HG03139 (cell line): ENCODE measurements around the gene NLRC3.

Experiments
- ATAC-seq: cut with Tn5 transposase; IDR thresholded peaks from one replicate; pipeline ENCODE4 v1.9.1; 2021; ENCODE audit not compliant: unreplicated experiment

NLRC3 gene

GRCh38 chr16:3580251-3580651, 3.0 kb upstream of the NLRC3 start:
- no peak for ATAC-seq

DNA sequence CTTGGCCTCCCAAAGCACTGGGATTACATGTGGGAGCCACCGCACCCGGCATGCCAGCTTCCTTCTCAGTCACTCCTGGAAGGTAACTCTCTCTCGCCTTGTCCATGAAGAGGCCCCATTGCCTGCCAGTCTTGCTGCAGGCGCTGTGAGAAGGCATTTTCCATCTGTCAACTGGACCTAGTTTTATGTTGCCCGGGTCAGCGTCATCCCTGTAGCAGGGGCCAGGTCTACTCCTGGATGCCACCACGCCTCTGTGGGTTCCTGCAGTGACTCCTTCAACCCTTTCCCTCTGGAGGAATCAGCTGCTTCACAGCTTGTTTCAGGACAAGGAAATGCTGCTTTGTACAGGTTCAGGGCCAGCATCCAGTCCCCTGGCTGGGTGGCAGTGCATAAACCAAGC, 2.6 kb upstream of the NLRC3 start:
- ATAC-seq = no peak

DNA sequence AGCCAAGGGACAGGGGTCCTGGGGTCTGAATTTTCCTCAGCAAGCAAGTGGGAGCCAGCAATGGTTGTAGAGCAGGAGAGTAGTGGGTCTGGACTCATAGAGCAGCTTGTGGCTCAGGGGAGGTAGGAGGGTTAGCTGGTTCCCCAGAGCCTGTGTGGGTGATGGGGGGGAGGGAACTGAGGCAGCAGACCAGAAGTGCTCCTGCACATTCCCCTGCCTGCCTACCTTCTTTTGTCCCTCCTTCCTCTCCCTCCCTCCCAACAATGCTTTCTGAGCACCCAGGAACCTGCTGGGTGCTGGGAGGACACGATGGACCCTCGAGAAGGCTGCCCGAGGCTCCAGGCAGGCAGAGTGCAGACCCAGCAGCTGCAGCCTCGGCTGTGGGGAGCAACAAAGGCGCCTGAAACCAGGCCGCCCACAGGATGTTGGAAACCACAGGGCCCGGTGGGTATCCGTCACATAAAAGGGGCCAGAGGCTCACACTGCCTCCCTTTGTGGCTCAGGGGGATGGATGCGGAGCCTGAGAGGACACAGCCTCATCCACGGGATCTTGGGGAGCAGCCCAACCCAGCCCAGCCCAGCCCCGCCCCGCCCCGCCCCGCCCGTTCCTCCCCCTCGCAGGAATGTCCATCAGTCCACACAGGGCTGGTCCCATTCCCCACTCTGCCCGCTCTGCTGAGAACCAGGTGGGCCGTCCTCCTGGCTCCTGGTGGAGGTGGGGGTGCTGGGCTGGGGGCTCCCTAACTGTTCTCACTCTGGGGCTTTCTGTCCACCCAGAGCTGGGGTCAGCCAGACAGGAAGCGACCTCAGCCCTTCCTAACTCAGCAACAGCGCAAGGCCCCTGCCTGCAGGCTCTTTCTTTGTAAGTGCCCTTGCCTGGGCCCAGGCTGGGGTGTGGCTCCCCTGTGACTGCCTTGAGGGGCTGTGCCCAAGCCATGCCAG, 1.7 kb upstream of the NLRC3 start:
- ATAC-seq = peak; percentile 57

DNA sequence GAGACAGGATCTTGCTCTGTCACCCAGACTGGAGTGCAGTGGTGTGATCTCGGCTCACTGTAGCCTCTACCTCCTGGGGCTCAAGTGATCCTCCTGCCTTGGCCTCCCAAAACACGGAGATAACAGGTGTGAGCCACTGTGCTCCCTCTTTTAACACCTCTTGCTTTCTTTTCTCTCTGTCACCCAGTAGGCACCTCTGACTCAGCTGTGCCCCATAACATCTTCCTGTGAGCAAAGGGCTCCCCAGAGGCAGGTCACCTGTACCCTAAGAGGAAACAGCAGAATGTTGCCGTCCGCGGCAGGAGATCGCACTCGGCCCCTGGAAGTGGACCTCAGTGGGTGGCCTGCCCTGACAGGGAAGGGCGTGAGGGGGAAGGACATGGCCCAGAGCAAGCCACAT, 918 bp upstream of the NLRC3 start:
- ATAC-seq = no peak

DNA sequence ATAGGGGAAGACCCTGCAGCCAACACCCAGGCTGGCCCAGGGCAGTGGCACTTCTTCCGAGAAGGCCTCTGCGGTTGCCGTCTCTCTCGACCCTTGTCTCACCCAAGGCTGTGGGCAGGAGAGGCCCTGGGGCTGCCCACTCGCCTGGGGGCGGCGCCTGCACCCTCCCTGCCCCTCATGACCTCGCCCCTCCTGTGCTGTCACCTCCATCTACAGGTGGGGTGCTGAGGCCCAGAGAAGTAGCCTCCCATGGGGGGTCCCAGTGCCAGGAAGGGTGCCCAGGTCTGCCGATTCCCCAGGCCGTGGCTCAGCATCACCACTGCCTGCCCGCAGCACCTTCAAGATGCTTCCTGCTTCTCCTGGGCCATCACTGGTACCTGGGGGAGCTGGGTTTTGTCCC, 992 bp downstream of the NLRC3 start:
- no peak for ATAC-seq

DNA sequence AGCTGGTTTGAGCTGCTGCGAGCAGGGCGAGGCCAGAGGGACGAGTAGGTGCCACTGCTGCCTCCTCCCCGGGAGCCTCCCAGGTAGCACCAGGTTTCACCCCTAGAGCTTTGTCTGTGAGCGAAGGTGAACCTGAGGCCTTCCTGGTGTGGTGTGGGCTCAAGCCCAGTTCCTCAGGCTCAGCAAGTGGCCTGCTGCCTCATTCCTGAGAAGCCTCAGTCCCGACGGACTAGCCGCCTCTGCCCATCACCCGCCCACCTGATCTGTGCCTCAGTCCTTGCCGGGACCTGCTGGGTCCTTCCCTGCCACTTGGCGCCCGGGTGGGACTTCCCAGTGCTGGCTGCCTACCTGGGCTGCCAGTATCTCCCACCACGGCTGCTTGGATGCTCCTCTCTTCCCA, 1.7 kb downstream of the NLRC3 start:
- ATAC-seq = no peak

DNA sequence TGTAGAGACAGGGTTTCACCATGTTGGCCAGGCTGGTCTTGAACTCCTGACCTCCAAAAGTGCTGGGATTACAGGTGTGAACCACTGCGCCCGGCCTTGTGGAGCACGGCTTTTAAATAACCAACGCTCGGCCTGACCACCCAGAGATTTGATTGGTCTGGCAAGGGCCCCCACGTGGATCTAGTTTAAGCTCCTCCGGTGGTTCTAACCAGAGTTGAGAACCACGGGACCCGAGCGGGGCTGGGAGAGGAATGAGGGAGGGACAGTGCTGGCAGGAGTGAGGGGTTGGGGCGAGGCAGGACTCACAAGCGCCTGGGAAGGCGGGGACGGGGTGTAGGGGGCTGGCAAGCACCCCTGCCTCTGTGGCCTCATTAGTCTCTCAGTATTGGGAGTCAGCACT, 3.0 kb downstream of the NLRC3 start:
- ATAC-seq = no peak

DNA sequence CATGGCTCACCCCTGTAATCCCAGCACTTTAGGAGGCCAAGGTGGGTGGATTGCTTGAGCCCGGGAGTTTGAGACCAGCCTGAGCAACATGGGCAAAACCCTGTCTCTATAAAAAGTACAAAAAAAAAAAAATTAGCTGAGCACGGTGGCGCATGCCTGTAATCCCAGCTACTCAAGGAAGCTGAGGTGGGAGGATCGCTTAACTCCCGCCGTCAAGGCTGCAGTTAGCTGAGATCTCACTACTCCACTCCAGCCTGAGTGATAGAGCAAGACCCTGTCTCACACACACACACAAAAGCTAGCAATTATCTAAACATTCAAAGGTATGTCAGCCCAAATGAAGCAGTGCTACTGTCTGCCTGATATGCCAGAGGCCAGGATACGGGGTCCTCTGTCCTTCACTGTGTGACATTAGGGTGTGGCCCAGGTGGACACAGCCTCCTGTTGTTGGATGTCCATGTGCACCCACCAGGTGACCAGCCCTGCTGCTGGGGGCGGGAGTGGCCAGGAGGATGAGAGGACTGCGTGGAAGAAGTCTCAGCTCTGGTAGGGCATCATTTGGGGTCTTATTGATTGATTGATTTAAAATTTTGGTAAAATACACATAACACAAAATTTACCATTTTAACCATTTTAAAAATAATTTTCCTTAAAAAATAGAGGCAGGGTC, 3.9 kb downstream of the NLRC3 start:
- no peak for ATAC-seq

DNA sequence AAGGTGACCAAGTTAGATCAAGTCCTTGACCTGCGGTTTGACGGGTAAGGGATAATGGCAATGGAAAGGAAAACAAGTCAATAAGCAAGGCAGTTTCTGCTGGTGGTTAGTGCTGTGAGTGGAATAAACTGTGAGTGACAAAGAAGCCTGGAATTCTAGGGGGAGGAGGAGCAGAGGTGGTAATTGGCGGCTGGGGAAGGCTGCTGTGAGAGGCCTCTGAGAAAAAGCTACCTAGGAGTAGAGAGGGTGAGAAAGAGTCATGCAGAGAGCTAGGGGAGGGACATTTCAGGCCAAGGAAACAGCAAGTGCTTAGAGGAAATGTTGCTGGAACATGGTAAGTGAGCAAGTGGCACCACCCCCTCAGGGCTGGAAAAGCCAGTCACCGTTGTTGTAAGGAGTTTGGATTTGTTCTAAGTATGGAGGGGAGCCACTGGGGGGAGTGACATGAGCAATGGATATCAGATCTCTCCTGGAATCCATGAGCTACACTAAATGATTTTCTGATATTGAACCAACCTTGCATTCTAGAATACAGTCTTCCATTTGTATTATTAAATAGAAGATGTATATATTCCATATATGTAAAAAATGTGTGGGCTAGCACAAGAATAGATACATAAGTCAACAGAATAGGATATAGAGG, 6.7 kb downstream of the NLRC3 start:
- no peak for ATAC-seq

DNA sequence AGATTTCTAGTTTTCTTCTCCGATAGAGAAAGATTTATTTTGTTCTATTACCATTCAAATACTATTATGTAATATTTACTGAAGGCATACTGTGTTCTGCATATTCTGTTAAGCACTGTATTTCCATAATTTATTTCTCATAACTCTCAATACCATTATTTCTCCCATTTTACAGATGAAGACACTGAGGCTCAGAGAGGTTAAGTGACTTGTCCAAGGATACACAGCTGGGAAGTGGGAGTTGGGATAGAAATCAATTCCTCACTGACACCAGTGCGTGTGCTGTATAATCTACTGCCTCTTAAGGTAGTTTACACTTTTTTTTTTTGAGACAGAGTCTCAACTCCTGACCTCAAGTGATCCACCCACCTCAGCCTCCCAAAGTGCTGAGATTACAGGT, 7.4 kb downstream of the NLRC3 start:
- no peak for ATAC-seq

GRCh38 chr16:3566990-3567389, 10.2 kb downstream of the NLRC3 start:
- ATAC-seq = no peak

GRCh38 chr16:3564889-3565141, 12.4 kb downstream of the NLRC3 start:
- no peak for ATAC-seq

DNA sequence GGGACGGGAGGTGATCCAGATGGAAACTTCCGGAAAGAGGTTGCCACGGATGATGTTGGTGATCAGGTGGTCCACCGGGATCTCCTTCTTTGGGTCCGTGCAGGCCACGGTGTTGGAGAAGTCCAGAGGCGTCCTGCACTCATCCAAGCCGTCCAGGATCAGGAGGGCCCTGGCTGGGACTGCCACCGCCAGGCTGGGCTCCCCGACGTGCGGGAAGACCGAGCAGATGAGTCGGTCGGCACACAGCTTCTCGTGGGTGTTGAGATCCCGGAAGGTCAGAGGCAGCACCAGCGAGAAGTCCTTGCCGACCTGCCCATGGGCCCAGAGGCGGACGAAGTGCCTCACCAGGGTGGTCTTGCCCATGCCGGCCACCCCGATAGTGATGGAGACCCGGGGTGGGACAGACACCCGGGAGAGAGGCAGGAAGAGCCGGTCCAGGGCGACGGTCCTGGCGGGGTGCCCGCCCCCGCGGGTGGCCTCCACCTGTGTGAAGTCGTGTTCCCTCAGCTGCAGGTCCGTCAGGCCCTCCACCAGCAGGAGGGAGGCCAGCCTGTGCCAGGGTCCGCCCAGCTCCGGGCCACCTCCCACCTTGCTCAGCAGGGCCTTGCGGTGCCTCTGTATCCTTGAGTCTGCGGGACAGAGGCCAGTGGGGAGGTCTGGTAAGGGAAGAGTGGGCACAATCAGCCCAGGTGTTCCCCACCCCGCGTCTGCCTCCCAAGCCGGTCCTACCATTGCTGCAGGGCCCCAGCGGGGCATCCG, 12.9 kb downstream of the NLRC3 start:
- ATAC-seq = no peak

- no peak for ATAC-seq
These were observed 14.2 kb downstream of the NLRC3 start for GRCh38 chr16:3562914-3563480.

DNA sequence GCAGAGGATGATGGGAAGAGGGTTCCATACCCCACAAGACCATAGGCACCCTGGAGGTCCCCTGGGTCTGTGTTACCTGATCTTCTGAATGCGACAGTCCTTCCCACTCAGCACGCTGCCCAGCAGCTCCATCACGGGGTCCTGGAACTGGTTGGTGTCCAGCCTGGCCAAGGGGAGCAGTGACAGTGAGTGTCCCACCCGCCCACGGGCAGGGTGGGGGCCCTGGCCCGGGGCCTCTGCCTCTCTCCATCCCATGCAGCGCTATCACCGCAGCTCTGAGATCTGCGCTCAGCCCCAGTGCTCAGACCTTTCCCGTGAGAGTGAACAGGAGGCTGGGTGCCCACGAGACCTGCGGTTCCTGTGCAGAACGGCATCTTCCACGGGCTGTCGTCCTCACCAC, 15.6 kb downstream of the NLRC3 start:
- no peak for ATAC-seq

GRCh38 chr16:3554351-3554928, 22.8 kb downstream of the NLRC3 start:
- ATAC-seq = no peak

DNA sequence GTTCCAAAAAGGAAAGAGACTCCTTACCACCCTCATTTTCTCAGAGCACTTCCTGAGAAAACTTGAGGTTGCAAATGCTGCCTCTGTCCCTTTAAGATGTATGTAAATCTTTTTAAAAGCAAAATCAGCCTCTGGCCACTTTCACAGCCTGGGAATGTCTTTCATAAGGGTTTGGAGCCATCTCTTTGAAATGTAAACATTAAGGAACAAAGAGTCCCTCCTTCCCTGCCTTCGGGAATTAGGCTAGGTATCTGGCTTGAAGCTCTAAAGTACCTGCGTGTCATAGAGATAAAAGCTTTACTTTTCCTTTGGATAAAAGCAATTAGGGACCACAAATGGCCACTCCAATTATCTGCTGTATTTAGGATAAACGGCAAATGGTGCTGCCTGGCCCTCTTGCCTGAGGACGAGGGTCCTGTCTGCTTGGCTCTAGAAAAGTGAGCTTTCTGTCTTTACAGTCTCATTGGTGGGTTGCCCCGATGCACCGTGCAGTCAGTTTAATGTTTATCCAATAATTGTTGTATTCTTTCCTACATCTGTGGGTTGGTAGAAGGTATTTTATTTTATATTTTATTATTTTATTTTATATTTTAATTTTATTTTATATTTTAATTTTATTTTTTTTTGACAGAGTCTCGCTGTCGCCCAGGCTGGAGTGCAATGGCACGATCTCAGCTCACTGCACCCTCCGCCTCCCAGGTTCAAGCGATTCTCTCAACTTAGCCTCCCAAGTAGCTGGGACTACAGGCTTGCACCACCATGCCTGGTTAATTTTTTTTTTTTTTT, 23.9 kb downstream of the NLRC3 start:
- ATAC-seq = no peak

DNA sequence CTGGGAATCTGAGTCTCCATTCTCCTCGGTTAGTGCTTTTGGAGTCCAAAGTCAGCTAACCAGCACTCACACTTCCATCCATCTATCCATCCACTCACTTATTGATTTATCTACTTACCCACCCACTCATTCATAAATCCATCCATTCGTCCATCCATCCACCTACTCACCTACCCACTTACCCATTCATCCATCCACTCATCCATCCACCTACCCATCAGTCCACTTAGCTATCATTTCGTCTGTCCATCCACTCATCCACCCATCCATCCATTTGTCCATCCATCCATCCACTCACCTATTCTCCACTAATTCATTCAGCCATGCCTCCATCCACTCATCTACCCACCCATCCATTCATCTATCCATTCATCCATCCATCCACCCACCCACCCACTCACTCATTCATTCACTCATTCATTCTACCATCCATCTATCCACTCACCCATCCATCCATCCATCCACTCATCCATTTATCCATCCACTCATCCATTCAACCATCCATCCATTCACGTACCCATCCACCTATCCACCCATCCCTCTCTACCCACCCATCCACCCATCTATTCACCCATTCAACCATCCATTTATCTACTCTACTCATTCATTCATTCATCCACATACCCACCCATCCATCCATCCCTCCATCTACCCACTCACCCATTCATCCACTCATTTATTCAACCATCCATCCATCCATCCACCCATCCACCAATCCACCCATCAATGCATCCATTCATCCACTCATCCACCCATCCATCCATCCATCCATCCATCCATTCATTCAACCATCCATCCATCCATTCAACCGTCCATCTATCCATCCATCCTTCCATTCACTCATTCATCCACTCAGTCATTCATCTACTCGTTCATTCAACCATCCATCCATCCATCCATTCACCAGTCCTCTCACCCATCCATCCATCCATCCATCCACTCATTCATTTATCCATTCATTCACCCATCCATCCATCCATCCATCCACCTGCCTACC, 26.1 kb downstream of the NLRC3 start:
- no peak for ATAC-seq

DNA sequence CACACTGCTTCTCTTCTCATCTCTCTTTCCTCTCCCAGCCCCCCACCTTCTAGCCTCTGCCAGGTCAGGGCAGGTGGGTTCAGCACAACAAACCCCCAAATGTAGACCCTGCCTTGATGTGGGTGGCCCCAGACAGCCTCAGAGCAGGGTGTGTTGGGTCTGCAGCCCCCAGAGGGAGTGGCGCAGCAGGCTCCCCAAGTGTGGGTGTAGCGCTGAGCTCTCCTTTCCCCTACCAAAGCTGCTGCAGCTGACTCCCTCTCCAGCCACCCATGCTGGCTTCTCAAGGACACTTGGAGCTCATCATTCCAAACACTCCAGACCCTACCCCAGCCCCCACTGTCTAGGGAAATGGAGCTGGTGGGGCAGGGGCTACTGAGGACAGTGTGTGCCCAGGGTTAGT, 27.3 kb downstream of the NLRC3 start:
- no peak for ATAC-seq
